Activated B cell treated with CpG ODN at 0.5 μM for 24 hours (primary cell): ENCODE results near the gene FAF1. TPM values are rescaled to one million over a fixed set of nuclear protein-coding genes. Genes with fewer than 3 reads are reported as not detected.

ENCODE experiments used
- ATAC-seq: fragments of 200-7000 bp; cut with Tn5 transposase; one replicate; pipeline ENCODE4 v1.10.0; 2021; ENCODE audit warnings: low read depth, mild to moderate bottlenecking, moderate library complexity
- CTCF ChIA-PET: fragments of 350-600 bp; sonication (Branson Sonifier 250); formaldehyde crosslinking; loops from one replicate; lab custom pipeline; 2021; ENCODE audit warnings: antibody characterized with exemption; lab: Charles Lee
- POLR2A ChIA-PET: fragments of 350-600 bp; sonication (Branson Sonifier 250); formaldehyde crosslinking; loops from one replicate; lab custom pipeline; 2021; ENCODE audit warnings: antibody characterized with exemption; lab: Charles Lee
- DNase-seq: peaks from one replicate; pipeline ENCODE4 v3.0.0; 2022
- H3K27ac Mint-ChIP-seq: one replicate; pipeline ENCODE4 v1.8.0; 2020; ENCODE audit warnings: mixed read lengths
- H3K27me3 Mint-ChIP-seq: one replicate; pipeline ENCODE4 v1.8.0; 2021; ENCODE audit warnings: mixed read lengths
- H3K36me3 Mint-ChIP-seq: one replicate; pipeline ENCODE4 v1.8.0; 2021; ENCODE audit warnings: low read depth, mixed read lengths
- H3K4me1 Mint-ChIP-seq: one replicate; pipeline ENCODE4 v1.8.0; 2021; ENCODE audit warnings: mixed read lengths
- H3K4me3 Mint-ChIP-seq: one replicate; pipeline ENCODE4 v1.8.0; 2020; ENCODE audit warnings: mild to moderate bottlenecking, mixed read lengths
- H3K9me3 Mint-ChIP-seq: one replicate; pipeline ENCODE4 v1.8.0; 2020; ENCODE audit warnings: mixed read lengths
- intact Hi-C: fragments of 100-400 bp; cut with micrococcal nuclease; formaldehyde crosslinking; loops from one replicate; pipeline ENCODE4 v1.15.1; 2024
- total RNA-seq: library from RNA; stranded (reverse); gene quantifications from 2 replicates; pipeline ENCODE4 v1.2.3, GENCODE V29; 2022
- TF ChIP-seq, protein P1 (sequence below): fragments of 200-600 bp; IDR thresholded peaks from one replicate; pipeline ENCODE4 v1.8.0; 2022; ENCODE audit warnings: antibody characterized with exemption, mild to moderate bottlenecking

FAF1 gene
- total RNA-seq, 1 donor from 2014 or later = 61.7 TPM

DNA sequence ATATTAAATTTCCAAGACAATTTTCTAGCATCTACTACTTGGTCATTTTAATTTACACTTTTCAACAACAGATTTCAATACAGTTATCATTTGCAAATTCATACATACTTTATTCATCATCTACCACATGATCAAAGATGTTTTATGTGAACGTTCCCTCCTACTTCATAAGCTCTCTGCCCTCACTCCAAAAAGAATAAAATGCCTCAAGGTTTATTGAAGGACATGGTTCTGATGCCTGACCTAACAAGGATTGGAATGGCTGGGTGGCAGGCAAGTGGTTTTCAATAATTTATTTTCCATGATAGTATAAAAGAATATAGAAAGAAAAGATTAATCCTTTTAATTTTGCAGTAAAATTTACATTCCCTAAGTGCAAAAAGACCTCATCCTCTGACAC, 15.4 kb upstream of the FAF1 start:
- CTCF ChIA-PET = no interaction called here
- POLR2A ChIA-PET = interaction anchor here (4.3 kb wide), 1 partner anchor 14 kb away, joined by 21 read pairs; the partner anchor contains the start of gene FAF1
- H3K4me1 Mint-ChIP-seq = peaks cover 27% of the 10 kb centered on the region
- no peak for DNase-seq
- no peaks in the 10 kb centered on the region for H3K9me3 Mint-ChIP-seq
- peaks cover 2% of the 10 kb centered on the region for H3K36me3 Mint-ChIP-seq
- no peak for ATAC-seq
- H3K27me3 Mint-ChIP-seq = peaks cover 18% of the 10 kb centered on the region
- intact Hi-C loops = loop anchor here (10.0 kb wide), 2 partner anchors 551 to 1729 kb away; partner anchors contain the start of gene DMRTA2
- H3K27ac Mint-ChIP-seq = no peak overlapping the region
- TF ChIP-seq, protein P1, sequence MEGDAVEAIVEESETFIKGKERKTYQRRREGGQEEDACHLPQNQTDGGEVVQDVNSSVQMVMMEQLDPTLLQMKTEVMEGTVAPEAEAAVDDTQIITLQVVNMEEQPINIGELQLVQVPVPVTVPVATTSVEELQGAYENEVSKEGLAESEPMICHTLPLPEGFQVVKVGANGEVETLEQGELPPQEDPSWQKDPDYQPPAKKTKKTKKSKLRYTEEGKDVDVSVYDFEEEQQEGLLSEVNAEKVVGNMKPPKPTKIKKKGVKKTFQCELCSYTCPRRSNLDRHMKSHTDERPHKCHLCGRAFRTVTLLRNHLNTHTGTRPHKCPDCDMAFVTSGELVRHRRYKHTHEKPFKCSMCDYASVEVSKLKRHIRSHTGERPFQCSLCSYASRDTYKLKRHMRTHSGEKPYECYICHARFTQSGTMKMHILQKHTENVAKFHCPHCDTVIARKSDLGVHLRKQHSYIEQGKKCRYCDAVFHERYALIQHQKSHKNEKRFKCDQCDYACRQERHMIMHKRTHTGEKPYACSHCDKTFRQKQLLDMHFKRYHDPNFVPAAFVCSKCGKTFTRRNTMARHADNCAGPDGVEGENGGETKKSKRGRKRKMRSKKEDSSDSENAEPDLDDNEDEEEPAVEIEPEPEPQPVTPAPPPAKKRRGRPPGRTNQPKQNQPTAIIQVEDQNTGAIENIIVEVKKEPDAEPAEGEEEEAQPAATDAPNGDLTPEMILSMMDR = no peak
- no peak overlapping the region for H3K4me3 Mint-ChIP-seq

DNA sequence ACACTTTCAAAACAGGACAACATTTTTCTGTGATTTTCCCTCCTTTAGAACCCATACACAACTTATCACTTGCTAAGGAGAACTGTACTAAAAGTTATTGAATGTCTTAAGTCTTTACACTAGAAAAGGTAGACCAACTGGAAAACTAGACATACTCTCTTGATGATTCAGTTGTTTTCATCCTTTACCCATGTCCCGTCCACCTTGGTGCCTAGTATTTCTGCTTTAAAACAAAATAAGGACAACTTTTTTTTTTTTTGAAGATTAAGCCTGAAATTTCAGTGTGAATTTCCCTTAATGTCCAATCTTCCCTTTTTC, 14.5 kb upstream of the FAF1 start:
- CTCF ChIA-PET = no interaction called here
- TF ChIP-seq, protein P1 = no peak
- Mint-ChIP-seq H3K9me3 (no peaks in the 10 kb centered on the region), H3K4me1 (peaks cover 33% of the 10 kb centered on the region), H3K27me3 (peaks cover 18% of the 10 kb centered on the region), H3K27ac (no peak overlapping the region), H3K4me3 (no peak overlapping the region), H3K36me3 (peaks cover 6% of the 10 kb centered on the region)
- ATAC-seq (no peak), DNase-seq (no peak)
- intact Hi-C loops = loop anchor here (10.0 kb wide), 2 partner anchors 550 to 1730 kb away; partner anchors contain the start of gene DMRTA2
- POLR2A ChIA-PET = interaction anchor here (1.2 kb wide), 1 partner anchor 14 kb away, joined by 3 read pairs; the partner anchor contains the start of gene FAF1

DNA sequence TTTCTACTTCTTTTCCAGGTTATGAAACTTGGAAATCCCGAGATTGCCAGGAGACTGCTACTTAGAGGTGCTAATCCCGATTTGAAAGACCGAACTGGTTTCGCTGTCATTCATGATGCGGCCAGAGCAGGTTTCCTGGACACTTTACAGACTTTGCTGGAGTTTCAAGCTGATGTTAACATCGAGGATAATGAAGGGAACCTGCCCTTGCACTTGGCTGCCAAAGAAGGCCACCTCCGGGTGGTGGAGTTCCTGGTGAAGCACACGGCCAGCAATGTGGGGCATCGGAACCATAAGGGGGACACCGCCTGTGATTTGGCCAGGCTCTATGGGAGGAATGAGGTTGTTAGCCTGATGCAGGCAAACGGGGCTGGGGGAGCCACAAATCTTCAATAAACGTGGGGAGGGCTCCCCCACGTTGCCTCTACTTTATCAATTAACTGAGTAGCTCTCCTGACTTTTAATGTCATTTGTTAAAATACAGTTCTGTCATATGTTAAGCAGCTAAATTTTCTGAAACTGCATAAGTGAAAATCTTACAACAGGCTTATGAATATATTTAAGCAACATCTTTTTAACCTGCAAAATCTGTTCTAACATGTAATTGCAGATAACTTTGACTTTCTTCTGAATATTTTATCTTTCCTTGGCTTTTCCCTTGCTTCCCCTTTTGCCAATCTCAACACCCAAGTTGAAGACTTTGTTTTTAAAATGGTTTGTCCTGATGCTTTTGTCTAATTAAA, 14.0 kb upstream of the FAF1 start:
- DNase-seq (no peak), ATAC-seq (no peak)
- TF ChIP-seq, protein P1 = no peak
- Mint-ChIP-seq H3K4me3 (no peak overlapping the region), H3K27ac (no peak overlapping the region), H3K27me3 (peaks cover 18% of the 10 kb centered on the region), H3K9me3 (no peaks in the 10 kb centered on the region), H3K4me1 (peaks cover 30% of the 10 kb centered on the region), H3K36me3 (peaks cover 6% of the 10 kb centered on the region)
- ChIA-PET CTCF (no interaction called here), POLR2A (interaction anchor here (0.6 to 1.2 kb wide), 2 partner anchors 14 to 531 kb away, joined by 3 read pairs; partner anchors contain the start of gene FAF1)
- intact Hi-C loops = loop anchor here (10.0 kb wide), 2 partner anchors 549 to 1731 kb away; partner anchors contain the start of gene DMRTA2

DNA sequence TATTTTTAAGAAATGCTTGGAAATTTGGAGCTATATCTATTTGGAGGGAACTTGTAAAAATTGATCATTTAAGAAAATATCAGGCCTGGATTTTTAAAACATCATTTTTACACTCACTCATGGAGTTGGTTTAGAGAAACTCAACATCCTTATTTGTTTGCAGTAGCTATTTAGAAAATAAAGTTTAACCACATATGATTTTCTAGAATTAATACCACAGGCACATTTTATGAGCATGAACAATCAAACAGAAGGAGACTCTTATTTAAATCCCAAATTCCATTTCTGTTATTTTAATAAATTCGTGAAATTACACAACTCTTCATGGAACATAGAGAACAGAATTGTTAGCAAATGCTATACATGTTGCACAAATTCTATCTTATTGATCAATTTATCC, 13.2 kb upstream of the FAF1 start:
- ChIA-PET CTCF (interaction anchor here (0.6 kb wide), 1 partner anchor 100 kb away, joined by 3 read pairs; no protein-coding TSS in a partner anchor), POLR2A (no interaction called here)
- DNase-seq (no peak), ATAC-seq (no peak)
- intact Hi-C loops = loop anchor here (10.0 kb wide), 2 partner anchors 548 to 1732 kb away; partner anchors contain the start of gene DMRTA2
- Mint-ChIP-seq H3K9me3 (no peaks in the 10 kb centered on the region), H3K27ac (no peak overlapping the region), H3K36me3 (peaks cover 12% of the 10 kb centered on the region), H3K27me3 (peaks cover 13% of the 10 kb centered on the region), H3K4me1 (peaks cover 23% of the 10 kb centered on the region), H3K4me3 (no peak overlapping the region)
- TF ChIP-seq, protein P1 = no peak

DNA sequence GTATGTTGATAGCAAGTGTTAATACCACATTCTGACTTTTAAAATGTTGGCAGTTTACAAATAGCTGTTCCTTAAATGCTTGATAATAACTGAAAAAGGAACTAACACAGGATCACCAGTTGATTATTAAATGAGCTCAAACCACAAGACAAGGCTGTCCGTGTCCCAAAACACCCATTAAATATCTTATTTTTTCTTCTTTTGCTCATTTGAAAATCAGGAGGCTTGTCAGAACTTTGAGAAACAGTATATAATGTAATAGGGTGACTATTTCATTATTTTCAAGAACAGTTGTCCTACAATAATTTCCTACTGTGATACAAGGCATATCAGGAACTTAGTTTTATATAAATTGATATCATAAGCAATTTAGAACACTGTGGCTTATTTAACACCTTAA, 12.7 kb upstream of the FAF1 start:
- TF ChIP-seq, protein P1 = no peak
- Mint-ChIP-seq H3K4me3 (no peak overlapping the region), H3K27me3 (peaks cover 13% of the 10 kb centered on the region), H3K27ac (no peak overlapping the region), H3K4me1 (peaks cover 24% of the 10 kb centered on the region), H3K36me3 (peaks cover 12% of the 10 kb centered on the region), H3K9me3 (no peaks in the 10 kb centered on the region)
- POLR2A ChIA-PET = no interaction called here
- CTCF ChIA-PET = interaction anchor here (0.6 kb wide), 1 partner anchor 99 kb away, joined by 3 read pairs; no protein-coding TSS in a partner anchor
- intact Hi-C loops = loop anchor here (10.0 kb wide), 2 partner anchors 548 to 1732 kb away; partner anchors contain the start of gene DMRTA2
- DNase-seq = no peak
- no peak for ATAC-seq
